HUES48 (cell line): Measurements from ENCODE around the gene HOXD10.

Experiments used
- H3K27ac ChIP-seq: one replicate; pipeline ENCODE4 v1.7.0; 2013; ENCODE audit warnings: low read depth, low read length, inconsistent platforms
- H3K27me3 ChIP-seq: 2 replicates; pipeline ENCODE4 v1.6.1; 2013; ENCODE audit warnings: mild to moderate bottlenecking, low read length; ENCODE audit not compliant: control insufficient read depth, insufficient read depth
- H3K36me3 ChIP-seq: 2 replicates; pipeline ENCODE4 v1.6.1; 2013; ENCODE audit warnings: low read length; ENCODE audit not compliant: control insufficient read depth, insufficient read depth
- H3K4me1 ChIP-seq: 2 replicates; pipeline ENCODE4 v1.6.1; 2013; ENCODE audit warnings: mild to moderate bottlenecking, low read length; ENCODE audit not compliant: control insufficient read depth, insufficient read depth
- H3K4me3 ChIP-seq: 2 replicates; pipeline ENCODE4 v1.5.1; 2013; ENCODE audit warnings: mild to moderate bottlenecking, low read depth, low read length
- H3K9ac ChIP-seq: 2 replicates; pipeline ENCODE4 v1.6.1; 2013; ENCODE audit warnings: mild to moderate bottlenecking, low read depth, low read length, moderate library complexity
- H3K9me3 ChIP-seq: 2 replicates; pipeline ENCODE4 v1.6.1; 2013; ENCODE audit warnings: low read length; ENCODE audit not compliant: control insufficient read depth, insufficient read depth

HOXD10 gene

GRCh38 chr2:176135035-176135440 lies 18.5 kb downstream of the HOXD10 start:
- H3K4me1 ChIP-seq, result peaks cover 5% of the 10 kb centered on the region; the same call in 1 of the 2 replicates
- H3K27ac ChIP-seq, result no peak overlapping the region
- no peaks in the 10 kb centered on the region for H3K9me3 ChIP-seq
- H3K9ac ChIP-seq, result no peak overlapping the region
- H3K36me3 ChIP-seq, result no peaks in the 10 kb centered on the region
- peaks cover 100% of the 10 kb centered on the region for H3K27me3 ChIP-seq
- H3K4me3 ChIP-seq, result no peak overlapping the region

DNA sequence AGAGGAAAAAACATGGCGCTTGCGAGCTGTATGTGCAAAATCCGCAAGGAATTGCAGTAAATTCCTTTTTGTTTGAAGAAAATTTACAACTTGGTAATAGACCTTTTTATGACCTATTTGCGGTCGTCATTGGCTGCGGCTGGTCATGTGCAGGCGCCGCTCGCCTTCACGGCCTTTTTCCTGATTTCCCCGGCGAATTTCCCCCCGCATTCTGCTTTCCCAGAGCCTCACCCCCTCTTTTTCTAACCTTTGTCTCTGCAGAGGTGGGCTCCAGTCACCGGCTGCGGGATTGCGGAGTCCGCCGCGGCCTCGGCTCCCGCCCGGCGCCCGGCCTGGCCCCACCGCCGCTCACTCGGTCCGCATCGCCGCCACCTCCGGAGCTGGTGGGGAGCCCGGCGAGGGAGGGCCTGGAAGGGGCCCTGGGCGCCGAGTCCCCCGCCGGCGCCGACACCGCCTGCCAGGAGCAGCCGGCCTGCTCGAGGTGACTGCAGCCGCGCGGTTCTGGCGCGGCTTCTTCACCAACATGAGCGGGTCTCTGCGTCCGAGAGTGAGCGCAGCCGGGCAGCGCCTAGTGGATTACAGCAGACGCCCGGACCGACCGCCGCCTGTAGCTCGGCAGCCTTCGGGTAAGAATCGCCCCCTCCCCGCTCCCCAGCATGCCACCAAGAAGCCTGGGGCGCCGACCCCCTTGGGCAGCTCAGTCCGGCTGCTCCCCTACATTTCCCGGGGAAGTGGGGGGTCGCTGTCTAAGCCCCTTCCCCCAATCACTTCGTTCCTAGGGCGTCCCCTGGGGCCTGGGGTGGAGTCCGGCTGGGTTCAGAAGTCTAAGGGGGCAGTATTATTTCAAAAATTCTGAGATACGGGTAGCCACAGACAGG lies 20.0 kb downstream of the HOXD10 start:
- Histone ChIP-seq H3K4me1 (peaks cover 5% of the 10 kb centered on the region; the same call in 1 of the 2 replicates), H3K36me3 (no peaks in the 10 kb centered on the region), H3K9ac (no peak overlapping the region), H3K27me3 (peaks cover 100% of the 10 kb centered on the region), H3K9me3 (no peaks in the 10 kb centered on the region), H3K27ac (no peak overlapping the region), H3K4me3 (peak overlapping the region; percentile 49)

- H3K9me3 ChIP-seq, result no peaks in the 10 kb centered on the region
- no peak overlapping the region for H3K27ac ChIP-seq
- H3K9ac ChIP-seq, result no peak overlapping the region
- H3K4me3 ChIP-seq, result no peak overlapping the region
- H3K27me3 ChIP-seq, result peaks cover 100% of the 10 kb centered on the region
- peaks cover 4% of the 10 kb centered on the region; the same call in 1 of the 2 replicates for H3K4me1 ChIP-seq
- no peaks in the 10 kb centered on the region for H3K36me3 ChIP-seq
These were observed 20.6 kb downstream of the HOXD10 start for GRCh38 chr2:176137252-176137580.

- Histone ChIP-seq H3K9me3 (no peaks in the 10 kb centered on the region), H3K27ac (no peak overlapping the region), H3K36me3 (no peaks in the 10 kb centered on the region), H3K4me1 (no peaks in the 10 kb centered on the region), H3K9ac (no peak overlapping the region), H3K4me3 (no peak overlapping the region), H3K27me3 (peaks cover 100% of the 10 kb centered on the region)
These were observed 21.3 kb downstream of the HOXD10 start for GRCh38 chr2:176137906-176138305.

DNA sequence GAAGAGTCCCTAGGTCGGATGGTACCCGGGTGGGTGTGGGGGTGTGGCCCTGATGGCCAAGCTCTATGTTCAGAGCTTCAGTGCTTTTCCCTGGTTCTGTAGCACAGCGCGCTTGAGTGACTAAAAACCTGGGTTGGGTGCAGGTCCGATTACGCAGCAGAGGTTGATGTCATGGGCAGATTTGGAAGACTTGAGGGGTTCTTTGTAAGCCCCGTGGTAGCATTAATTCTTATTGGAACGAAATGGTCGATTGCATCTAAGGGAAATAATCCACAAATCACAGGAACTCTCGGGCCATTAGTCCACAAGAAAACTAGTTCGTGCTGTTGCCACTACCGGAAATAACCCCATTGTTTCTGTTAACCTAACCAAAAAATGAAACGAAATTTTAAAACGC lies 21.9 kb downstream of the HOXD10 start:
- Histone ChIP-seq H3K27me3 (peaks cover 100% of the 10 kb centered on the region), H3K9me3 (no peaks in the 10 kb centered on the region), H3K36me3 (no peaks in the 10 kb centered on the region), H3K4me3 (no peak overlapping the region), H3K9ac (no peak overlapping the region), H3K4me1 (no peaks in the 10 kb centered on the region), H3K27ac (no peak overlapping the region)

- H3K36me3 ChIP-seq, result no peaks in the 10 kb centered on the region
- H3K27ac ChIP-seq, result no peak overlapping the region
- H3K4me3 ChIP-seq, result no peak overlapping the region
- H3K9me3 ChIP-seq, result no peaks in the 10 kb centered on the region
- H3K27me3 ChIP-seq, result peaks cover 100% of the 10 kb centered on the region
- no peak overlapping the region for H3K9ac ChIP-seq
- no peaks in the 10 kb centered on the region for H3K4me1 ChIP-seq
These were observed 22.5 kb downstream of the HOXD10 start for GRCh38 chr2:176138923-176139660.

GRCh38 chr2:176139661-176140512 lies 23.3 kb downstream of the HOXD10 start:
- H3K36me3 ChIP-seq, result no peaks in the 10 kb centered on the region
- H3K27ac ChIP-seq, result no peak overlapping the region
- H3K4me1 ChIP-seq, result no peaks in the 10 kb centered on the region
- H3K27me3 ChIP-seq, result peaks cover 100% of the 10 kb centered on the region
- H3K9me3 ChIP-seq, result no peaks in the 10 kb centered on the region
- H3K4me3 ChIP-seq, result peak overlapping the region; percentile 65
- no peak overlapping the region for H3K9ac ChIP-seq

DNA sequence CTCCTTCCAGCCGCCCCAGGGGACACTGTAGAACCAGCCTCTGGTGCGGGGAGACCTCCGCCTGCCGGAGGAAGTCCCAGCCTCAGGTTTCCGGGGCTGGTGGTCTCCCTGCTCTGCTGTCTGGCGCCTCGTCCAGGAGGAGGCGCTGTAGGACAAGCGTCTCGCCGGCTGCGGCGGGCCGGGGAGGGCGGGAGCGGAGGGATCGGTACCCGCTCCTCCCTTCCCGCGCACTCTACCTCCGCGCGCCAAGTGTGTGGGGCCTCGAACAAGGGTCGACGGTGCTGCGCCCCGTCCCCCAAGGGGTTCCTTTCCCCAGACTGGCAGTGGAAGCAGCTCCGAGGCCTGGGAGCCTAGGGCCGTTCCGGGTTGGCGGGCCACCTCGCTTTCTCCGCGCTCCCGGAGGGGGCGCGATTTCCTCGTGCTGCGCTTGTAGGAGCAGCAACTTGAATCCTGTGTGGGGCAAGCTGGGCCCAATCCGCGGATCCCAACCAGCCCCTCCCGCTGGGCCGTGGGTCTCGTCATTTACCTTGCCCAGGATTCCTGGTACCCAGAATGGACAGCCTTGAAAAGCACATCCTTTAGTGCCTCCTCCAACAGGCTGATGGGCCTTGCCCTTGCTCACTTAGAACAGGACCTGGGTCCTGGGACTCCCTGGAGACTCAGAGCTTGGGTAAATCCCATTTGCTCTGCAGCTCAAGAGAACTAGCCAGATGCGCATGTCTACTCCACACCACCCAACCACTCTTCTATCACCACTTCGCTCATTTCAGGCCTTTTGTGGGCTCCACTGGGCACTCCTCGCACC lies 24.1 kb downstream of the HOXD10 start:
- Histone ChIP-seq H3K27me3 (peaks cover 100% of the 10 kb centered on the region), H3K9ac (no peak overlapping the region), H3K9me3 (no peaks in the 10 kb centered on the region), H3K27ac (no peak overlapping the region), H3K4me3 (peak overlapping the region; percentile 65), H3K36me3 (no peaks in the 10 kb centered on the region), H3K4me1 (no peaks in the 10 kb centered on the region)

- Histone ChIP-seq H3K4me3 (no peak overlapping the region), H3K27me3 (peaks cover 100% of the 10 kb centered on the region), H3K27ac (no peak overlapping the region), H3K9me3 (peaks cover 3% of the 10 kb centered on the region; the same call in 1 of the 2 replicates), H3K9ac (no peak overlapping the region), H3K36me3 (no peaks in the 10 kb centered on the region), H3K4me1 (no peaks in the 10 kb centered on the region)
These were observed 25.7 kb downstream of the HOXD10 start for GRCh38 chr2:176142281-176142680.
